ENCODE data around the gene TOM1L2.

DNA sequence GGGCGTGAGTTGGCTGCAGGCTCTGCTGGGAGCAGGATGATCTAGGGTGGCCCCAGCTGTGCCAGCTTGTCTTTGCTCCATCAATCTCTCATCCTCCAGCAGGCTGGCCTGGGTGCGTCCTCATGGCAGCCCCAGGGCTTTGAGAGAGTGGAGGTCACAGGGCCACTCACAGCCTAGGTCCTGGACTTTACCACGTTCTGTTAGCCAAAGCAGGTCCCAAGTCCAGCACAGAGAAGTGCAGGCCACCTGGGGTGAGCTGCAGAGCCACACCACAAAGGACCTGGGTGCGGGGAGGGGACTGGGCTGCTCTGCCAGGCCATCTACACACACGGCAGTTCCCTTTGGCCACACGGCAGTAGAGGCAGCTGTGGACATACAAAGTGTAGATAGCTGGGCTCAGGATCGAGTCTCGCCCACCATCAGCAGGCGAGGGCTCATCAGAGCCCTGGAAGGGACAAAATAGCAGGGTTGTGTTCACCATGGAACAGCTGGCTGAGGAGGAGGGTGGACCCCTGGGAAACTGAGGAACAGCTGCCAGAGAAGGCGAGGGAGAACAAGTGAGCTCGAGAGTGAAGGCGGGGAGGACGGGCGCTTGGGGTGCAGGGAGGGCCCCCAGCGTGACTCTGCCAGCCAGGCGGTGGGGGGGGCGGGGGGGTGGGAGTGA, 165.5 kb downstream of the TOM1L2 start:
- TF ChIP-seq, protein P1, sequence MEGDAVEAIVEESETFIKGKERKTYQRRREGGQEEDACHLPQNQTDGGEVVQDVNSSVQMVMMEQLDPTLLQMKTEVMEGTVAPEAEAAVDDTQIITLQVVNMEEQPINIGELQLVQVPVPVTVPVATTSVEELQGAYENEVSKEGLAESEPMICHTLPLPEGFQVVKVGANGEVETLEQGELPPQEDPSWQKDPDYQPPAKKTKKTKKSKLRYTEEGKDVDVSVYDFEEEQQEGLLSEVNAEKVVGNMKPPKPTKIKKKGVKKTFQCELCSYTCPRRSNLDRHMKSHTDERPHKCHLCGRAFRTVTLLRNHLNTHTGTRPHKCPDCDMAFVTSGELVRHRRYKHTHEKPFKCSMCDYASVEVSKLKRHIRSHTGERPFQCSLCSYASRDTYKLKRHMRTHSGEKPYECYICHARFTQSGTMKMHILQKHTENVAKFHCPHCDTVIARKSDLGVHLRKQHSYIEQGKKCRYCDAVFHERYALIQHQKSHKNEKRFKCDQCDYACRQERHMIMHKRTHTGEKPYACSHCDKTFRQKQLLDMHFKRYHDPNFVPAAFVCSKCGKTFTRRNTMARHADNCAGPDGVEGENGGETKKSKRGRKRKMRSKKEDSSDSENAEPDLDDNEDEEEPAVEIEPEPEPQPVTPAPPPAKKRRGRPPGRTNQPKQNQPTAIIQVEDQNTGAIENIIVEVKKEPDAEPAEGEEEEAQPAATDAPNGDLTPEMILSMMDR (IDR thresholded peaks at IDR 0.05), result no peak
- no peak for TF ChIP-seq POLR2A (IDR thresholded peaks at IDR 0.05)

Data from breast epithelium (tissue), 3 donors.